Measurements from ENCODE around the gene GRIP1.

GRIP1 gene

DNA sequence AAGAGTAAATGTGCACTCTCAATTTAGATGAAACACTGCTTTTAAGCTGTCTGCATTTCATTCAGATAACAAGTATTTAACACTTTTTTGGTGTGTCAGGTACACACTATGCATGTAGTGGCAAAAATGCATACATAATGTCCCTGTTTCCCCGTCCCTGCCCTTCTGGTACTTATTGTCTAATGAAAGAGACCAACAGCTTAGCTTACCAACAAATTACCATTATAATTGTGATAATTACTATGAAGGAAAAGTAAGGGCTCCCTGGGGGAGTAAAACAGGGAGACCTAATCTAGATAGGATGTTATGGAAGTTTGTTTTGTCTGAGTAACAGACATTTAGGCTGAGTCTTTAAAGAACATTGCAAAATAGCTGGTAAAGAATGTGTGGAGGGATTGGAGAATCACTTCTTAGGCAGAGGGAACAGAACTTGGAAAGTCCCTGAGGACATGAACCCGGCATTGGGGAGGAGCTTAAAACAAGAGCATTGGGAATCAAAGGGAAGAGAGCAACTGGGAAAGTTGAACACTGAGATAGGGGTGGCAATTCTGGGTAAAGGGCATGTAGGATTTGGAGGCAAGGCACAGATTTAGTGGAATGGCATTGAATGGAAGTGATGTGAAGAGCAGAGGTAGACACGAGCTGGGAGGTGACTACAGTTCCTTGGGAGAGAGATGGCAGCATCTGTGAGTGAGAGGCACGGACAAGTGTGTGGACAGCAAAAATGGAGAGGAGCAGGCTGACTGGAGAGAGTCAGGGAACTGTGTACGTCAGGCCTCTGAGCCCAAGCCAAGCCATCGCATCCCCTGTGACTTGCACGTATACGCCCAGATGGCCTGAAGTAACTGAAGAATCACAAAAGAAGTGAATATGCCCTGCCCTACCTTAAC, 181.6 kb downstream of the GRIP1 start:
- Histone ChIP-seq H3K9ac (no peak overlapping the region), H4K20me1 (no peaks in the 10 kb centered on the region), H3K36me3 (no peaks in the 10 kb centered on the region), H3K27me3 (no peaks in the 10 kb centered on the region), H3K4me3 (no peak overlapping the region), H3K4me2 (no peak overlapping the region), H3K4me1 (no peaks in the 10 kb centered on the region; a peak in 1 of 20 replicates), H3K9me3 (replicated peaks in 1 of 11) (no peaks in the 10 kb centered on the region), H3K27ac (no peak overlapping the region)
- no peak for TF ChIP-seq Cebpa-rat (IDR thresholded peaks at IDR 0.05)

DNA sequence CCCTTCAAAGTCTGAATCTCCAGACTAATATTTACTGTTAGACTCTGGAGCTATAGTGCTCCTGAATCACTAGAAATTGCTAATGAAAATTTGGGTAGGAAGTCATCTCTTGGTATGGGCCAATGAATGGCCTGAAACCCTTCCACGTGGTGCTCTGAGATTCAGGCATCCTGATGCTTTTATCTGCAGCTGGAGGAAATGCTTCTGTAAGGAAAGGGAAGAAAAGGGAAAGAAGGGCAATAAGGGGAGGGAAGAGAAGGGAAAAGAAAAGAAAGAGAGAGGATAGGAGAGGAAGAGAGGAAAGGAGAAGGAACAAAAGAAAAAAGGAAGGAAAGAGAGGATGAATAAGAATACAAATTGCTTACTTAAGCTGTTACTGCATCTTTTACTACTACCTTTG, 182.3 kb downstream of the GRIP1 start:
- Histone ChIP-seq H3K4me3 (no peak overlapping the region), H3K27me3 (no peaks in the 10 kb centered on the region), H3K4me1 (no peaks in the 10 kb centered on the region; a peak in 1 of 20 replicates), H3K9me3 (replicated peaks in 1 of 11) (no peaks in the 10 kb centered on the region), H3K4me2 (no peak overlapping the region), H4K20me1 (no peaks in the 10 kb centered on the region), H3K36me3 (no peaks in the 10 kb centered on the region), H3K27ac (no peak overlapping the region), H3K9ac (no peak overlapping the region)
- no peak for TF ChIP-seq Cebpa-rat (IDR thresholded peaks at IDR 0.05)

DNA sequence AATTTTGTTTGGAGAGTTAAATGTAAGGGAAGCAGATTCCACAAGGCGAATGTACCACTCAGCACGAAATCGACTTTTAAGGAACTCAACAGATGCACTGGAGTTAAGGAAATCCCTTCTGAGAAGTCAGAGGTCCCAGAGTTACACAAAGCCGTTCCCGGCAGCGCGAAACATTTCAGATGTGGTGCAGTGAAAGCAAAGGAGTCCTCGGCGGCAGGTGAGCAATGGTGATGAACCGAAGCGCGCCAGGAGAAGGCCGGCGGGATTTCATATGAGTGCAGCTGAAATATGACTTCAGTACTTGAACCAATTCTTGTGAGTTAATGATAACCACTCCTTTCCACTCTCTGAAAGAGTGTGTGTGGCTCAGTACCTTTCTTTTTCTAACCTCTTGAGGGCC, 183.2 kb downstream of the GRIP1 start:
- H3K4me1 ChIP-seq = no peaks in the 10 kb centered on the region; a peak in 1 of 20 replicates
- H3K9ac ChIP-seq = no peak overlapping the region
- H4K20me1 ChIP-seq = no peaks in the 10 kb centered on the region
- no peak overlapping the region for H3K4me2 ChIP-seq
- no peaks in the 10 kb centered on the region for H3K27me3 ChIP-seq
- no peaks in the 10 kb centered on the region; a peak in 1 of 22 replicates for H3K9me3 ChIP-seq (replicated peaks in 1 of 11)
- no peaks in the 10 kb centered on the region for H3K36me3 ChIP-seq
- no peak overlapping the region for H3K27ac ChIP-seq
- no peak overlapping the region for H3K4me3 ChIP-seq
- TF ChIP-seq Cebpa-rat (IDR thresholded peaks at IDR 0.05) = no peak

DNA sequence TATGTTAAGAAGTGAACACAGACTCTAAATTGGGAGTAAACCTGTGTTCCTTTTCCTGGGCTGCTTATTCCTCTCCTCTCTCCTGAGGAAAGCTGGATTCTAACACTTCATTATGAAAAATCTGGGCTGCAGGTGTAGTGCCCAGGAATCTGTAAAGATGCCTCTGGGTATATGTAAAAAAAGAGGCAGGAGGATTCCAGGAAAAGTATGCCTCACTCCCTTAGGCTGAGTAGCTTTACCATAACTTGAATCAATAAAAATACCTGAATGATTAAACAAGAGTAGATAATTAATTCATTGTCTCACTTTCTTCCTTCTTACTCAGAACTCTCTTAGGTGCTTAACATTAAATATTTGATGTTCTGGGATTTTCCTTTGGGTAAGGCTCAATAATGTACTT, 185.1 kb downstream of the GRIP1 start:
- Histone ChIP-seq H3K9ac (no peak overlapping the region), H3K9me3 (replicated peaks in 1 of 11) (peaks cover 0 to 13% (median 0%) of the 10 kb centered on the region in 11 experiments; a peak in 4 of 22 replicates), H4K20me1 (no peaks in the 10 kb centered on the region), H3K27me3 (no peaks in the 10 kb centered on the region), H3K4me2 (no peak overlapping the region), H3K36me3 (no peaks in the 10 kb centered on the region), H3K4me1 (no peaks in the 10 kb centered on the region; a peak in 1 of 20 replicates), H3K27ac (no peak overlapping the region), H3K4me3 (no peak overlapping the region)
- TF ChIP-seq Cebpa-rat (IDR thresholded peaks at IDR 0.05) = no peak

DNA sequence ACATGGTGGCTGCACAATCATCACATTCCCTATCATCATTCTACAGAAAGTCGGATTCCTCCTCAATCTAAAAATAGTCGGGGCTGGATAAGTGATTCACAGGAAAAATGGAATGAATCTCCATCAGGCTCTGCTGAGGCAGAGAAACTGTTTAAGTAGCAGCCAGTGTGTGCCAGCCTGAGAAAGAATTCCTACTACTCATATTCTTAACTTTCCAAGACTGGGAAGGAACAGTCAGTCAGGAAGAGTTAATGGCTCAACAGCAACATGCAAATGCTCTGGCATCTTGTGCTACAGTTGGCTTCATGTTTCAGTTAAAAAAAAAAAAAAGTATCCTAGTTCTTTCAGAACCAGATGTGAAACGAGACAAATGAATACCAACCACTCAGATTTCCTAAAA, 187.0 kb downstream of the GRIP1 start:
- TF ChIP-seq Cebpa-rat (IDR thresholded peaks at IDR 0.05) = no peak

DNA sequence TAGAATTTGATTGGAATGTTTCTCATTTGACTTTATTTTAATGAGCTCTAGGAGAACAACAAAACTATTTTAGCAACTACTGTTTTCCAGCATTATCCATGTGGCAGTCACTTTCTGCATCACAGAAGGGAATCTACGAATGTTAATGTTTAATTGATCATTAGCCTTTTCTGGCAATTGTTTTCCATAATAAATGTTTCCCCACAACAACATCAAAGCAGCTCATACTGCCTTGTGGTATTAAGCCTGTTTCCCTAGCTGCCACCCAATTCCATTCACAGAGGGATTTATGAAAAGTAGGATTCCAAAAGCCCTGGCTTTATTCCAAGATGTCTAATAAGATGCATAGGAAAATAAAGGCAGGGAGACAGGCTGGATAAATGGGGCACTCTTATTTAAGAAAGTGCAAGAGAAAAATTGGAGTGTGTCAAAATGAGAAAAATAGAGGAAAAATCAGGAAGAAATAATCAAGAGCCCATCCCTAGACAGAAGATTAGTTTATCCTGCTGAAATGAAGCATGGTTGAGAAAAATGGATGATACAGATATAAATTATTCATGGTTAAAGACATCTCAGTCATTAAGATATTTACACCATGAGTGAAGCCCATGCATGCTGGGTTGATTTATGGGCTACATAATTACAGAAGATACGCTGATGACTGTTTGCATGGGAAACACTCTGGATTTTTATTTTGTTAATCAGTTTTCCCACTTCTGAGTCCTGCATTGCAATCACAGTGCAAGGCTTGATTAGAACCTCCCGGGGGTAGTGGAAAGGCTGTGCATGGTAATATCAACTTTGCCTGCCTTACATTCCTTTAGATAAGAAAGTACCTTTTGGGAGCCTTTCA, 196.3 kb downstream of the GRIP1 start:
- H3K36me3 ChIP-seq = no peaks in the 10 kb centered on the region
- no peak overlapping the region for H3K27ac ChIP-seq
- H3K27me3 ChIP-seq = no peaks in the 10 kb centered on the region
- H3K9ac ChIP-seq = no peak overlapping the region
- H3K9me3 ChIP-seq (replicated peaks in 1 of 11) = peaks cover 15 to 32% (median 17%) of the 10 kb centered on the region in 11 experiments; a peak in 18 of 22 replicates
- H3K4me1 ChIP-seq = no peaks in the 10 kb centered on the region
- H3K4me3 ChIP-seq = no peak overlapping the region
- H3K4me2 ChIP-seq = no peak overlapping the region
- H4K20me1 ChIP-seq = no peaks in the 10 kb centered on the region
- no peak for TF ChIP-seq Cebpa-rat (IDR thresholded peaks at IDR 0.05)

More for the DNA sequence above, 187.0 kb downstream of the GRIP1 start:
- no peak overlapping the region for H3K9ac ChIP-seq
- no peak overlapping the region for H3K27ac ChIP-seq
- H3K4me3 ChIP-seq = no peak overlapping the region
- no peaks in the 10 kb centered on the region for H4K20me1 ChIP-seq
- H3K27me3 ChIP-seq = no peaks in the 10 kb centered on the region
- H3K36me3 ChIP-seq = no peaks in the 10 kb centered on the region
- peaks cover 0 to 13% (median 0%) of the 10 kb centered on the region in 11 experiments; a peak in 4 of 22 replicates for H3K9me3 ChIP-seq (replicated peaks in 1 of 11)
- no peak overlapping the region for H3K4me2 ChIP-seq
- H3K4me1 ChIP-seq = no peaks in the 10 kb centered on the region; a peak in 1 of 20 replicates

DNA sequence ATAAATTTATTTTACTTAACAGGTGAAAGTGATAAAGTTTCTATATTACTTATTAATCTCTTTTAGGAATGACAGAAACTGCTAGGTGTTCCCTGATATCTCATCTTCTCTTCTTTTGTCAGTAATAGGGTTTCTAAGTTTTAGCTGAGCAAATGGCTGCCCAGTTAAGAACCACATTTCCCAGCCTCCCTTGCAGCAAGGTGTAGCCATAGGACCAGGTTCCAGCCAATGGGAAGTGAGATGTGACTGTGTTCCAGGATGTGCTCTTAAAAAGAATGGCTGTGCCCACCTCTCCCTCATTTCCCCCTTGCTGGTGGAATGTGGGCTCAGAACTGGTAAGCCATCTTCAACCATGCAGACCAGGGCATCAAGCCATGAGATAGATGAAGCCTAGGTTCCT, 210.9 kb downstream of the GRIP1 start:
- Histone ChIP-seq H3K4me2 (no peak overlapping the region), H3K9ac (no peak overlapping the region)

DNA sequence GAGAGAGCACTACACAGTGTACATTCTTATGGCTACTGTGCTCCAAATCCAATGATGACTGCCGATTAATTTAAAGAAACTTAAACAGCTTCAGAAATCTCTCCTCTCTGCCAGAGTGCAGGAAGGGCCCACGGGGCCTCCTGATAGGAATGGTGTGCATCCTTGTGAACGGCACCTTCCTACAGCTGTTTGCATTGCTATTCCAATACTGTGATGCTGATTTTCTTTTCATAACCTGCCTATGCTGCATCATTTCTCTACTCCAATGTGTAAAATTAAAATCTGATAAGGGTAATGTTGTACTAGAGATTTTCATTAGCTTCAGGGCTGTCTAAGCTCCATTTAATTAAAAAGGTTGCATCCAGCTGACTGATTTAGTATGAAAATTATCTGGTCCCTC, 217.5 kb downstream of the GRIP1 start:
- no peaks in the 10 kb centered on the region for H3K4me1 ChIP-seq
- no peak overlapping the region for H3K9ac ChIP-seq
- H3K4me2 ChIP-seq = no peak overlapping the region
- no peak overlapping the region for H3K27ac ChIP-seq
- no peaks in the 10 kb centered on the region for H3K9me3 ChIP-seq (replicated peaks in 1 of 11)
- H4K20me1 ChIP-seq = no peaks in the 10 kb centered on the region
- no peak overlapping the region for H3K4me3 ChIP-seq
- TF ChIP-seq Cebpa-rat (IDR thresholded peaks at IDR 0.05) = no peak
- no peaks in the 10 kb centered on the region; a peak in 1 of 22 replicates for H3K36me3 ChIP-seq
- no peaks in the 10 kb centered on the region for H3K27me3 ChIP-seq

More for the DNA sequence above, 210.9 kb downstream of the GRIP1 start:
- no peaks in the 10 kb centered on the region for H3K27me3 ChIP-seq
- H3K4me1 ChIP-seq = no peaks in the 10 kb centered on the region
- H3K27ac ChIP-seq = no peak overlapping the region
- no peak overlapping the region for H3K4me3 ChIP-seq
- H4K20me1 ChIP-seq = no peaks in the 10 kb centered on the region
- H3K9me3 ChIP-seq (replicated peaks in 1 of 11) = peaks cover 0 to 6% (median 0%) of the 10 kb centered on the region in 11 experiments; a peak in 1 of 22 replicates
- no peak for TF ChIP-seq Cebpa-rat (IDR thresholded peaks at IDR 0.05)
- no peaks in the 10 kb centered on the region for H3K36me3 ChIP-seq

DNA sequence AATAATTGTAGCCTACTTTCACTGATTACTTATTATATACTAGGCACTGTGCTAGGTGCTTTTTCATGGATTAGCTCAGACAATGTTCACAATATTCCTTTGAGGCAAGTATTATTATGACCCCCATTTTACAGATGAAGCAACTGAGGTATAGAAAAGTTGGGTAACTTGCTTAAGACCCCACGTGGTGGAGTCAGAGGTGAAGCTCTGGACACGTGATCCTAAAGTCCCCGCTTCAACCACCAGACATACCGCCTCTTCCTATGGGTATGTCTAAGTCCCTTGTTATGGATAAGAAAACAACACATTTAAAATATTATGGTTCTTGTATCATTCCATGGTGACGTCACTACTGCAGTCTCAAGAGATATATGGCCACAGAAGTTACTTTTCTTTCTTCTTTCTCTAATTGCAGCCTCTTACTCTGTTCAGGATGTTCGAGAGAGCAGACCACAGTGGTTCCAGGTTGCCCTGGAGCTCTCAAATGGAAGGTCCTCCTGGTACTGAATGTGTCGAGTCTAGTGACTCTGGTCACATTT, 218.9 kb downstream of the GRIP1 start:
- no peaks in the 10 kb centered on the region for H4K20me1 ChIP-seq
- H3K4me1 ChIP-seq = no peaks in the 10 kb centered on the region
- no peak overlapping the region for H3K9ac ChIP-seq
- no peak overlapping the region for H3K4me3 ChIP-seq
- no peaks in the 10 kb centered on the region for H3K27me3 ChIP-seq
- no peak overlapping the region for H3K4me2 ChIP-seq
- H3K27ac ChIP-seq = no peak overlapping the region
- peaks cover 0 to 4% (median 0%) of the 10 kb centered on the region in 11 experiments; a peak in 1 of 22 replicates for H3K36me3 ChIP-seq
- no peaks in the 10 kb centered on the region for H3K9me3 ChIP-seq (replicated peaks in 1 of 11)
- TF ChIP-seq Cebpa-rat (IDR thresholded peaks at IDR 0.05) = no peak

Measured in BLaER1 treated with 17β-estradiol and CSF1 and Interleukin-3, amounts not matched to agents 10 nM and 100 nM (cell line).